G401.6 (cell line): ENCODE data around the gene PHF12.

ENCODE experiments used
- FAIRE-seq: peaks from 2 replicates; lab custom pipeline; 2012; peaks lifted over from hg19 to GRCh38; lab: Jason Lieb, UNC

PHF12 gene

GRCh38 chr17:28857905-28858800 lies 93.2 kb downstream of the PHF12 start:
- FAIRE-seq, result no peak

GRCh38 chr17:28856028-28856574 lies 95.2 kb downstream of the PHF12 start:
- no peak for FAIRE-seq

GRCh38 chr17:28855336-28855679 lies 96.0 kb downstream of the PHF12 start:
- FAIRE-seq, result no peak
